ENCODE data around the gene DUSP28.

DNA sequence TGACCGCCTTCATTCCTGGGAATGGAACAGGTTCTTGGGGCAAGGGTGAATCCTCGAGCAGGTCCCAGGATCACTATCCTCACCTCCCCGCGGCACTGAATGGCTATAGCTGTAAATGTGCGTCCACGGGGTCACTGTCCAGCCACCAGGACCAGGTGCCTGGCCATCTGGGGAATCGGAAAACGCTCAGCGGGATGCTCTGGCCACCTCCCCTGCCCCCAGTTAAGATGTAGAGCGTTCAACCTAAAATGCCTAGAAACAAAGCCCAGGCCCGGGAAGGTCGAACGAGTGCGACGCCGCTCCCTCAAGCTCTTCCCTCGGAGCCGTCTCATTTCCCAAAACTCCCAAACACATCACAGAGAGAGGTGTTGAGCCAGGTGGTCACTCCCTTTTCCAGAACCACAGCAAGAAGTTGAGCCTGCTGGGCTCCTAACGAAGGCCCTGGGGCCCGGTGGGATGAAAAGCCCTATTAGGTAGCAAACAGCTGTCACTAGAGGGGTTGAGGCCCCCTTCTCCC lies 25.6 kb downstream of the DUSP28 start:
- no peak for TF ChIP-seq POLR2A (IDR thresholded peaks at IDR 0.05)
- TF ChIP-seq, protein P1, sequence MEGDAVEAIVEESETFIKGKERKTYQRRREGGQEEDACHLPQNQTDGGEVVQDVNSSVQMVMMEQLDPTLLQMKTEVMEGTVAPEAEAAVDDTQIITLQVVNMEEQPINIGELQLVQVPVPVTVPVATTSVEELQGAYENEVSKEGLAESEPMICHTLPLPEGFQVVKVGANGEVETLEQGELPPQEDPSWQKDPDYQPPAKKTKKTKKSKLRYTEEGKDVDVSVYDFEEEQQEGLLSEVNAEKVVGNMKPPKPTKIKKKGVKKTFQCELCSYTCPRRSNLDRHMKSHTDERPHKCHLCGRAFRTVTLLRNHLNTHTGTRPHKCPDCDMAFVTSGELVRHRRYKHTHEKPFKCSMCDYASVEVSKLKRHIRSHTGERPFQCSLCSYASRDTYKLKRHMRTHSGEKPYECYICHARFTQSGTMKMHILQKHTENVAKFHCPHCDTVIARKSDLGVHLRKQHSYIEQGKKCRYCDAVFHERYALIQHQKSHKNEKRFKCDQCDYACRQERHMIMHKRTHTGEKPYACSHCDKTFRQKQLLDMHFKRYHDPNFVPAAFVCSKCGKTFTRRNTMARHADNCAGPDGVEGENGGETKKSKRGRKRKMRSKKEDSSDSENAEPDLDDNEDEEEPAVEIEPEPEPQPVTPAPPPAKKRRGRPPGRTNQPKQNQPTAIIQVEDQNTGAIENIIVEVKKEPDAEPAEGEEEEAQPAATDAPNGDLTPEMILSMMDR (IDR thresholded peaks at IDR 0.05 in 4 of 5, conservative IDR thresholded peaks at IDR 0.05 in 1 of 5), result no peak

Measured in gastrocnemius medialis (tissue), 4 donors.